Epithelial cell of esophagus (primary cell): ENCODE results near the gene RIC8B.

ENCODE experiments used
- DNase-seq: peaks from one replicate; pipeline ENCODE4 v3.0.0; 2010; ENCODE audit warnings: low read depth
- H3K4me3 ChIP-seq: 2 replicates; pipeline ENCODE4 v1.5.1; 2011; ENCODE audit warnings: mild to moderate bottlenecking, low read length, control low read depth
- TF ChIP-seq, protein P1 (sequence below): IDR thresholded peaks from 2 replicates; pipeline ENCODE4 v1.5.1; 2011; ENCODE audit warnings: low read depth, mild to moderate bottlenecking, low read length, control low read depth, inconsistent platforms; ENCODE audit not compliant: insufficient read depth; ENCODE audit errors: missing control alignments

RIC8B gene

GRCh38 chr12:106819991-106820390, 45.5 kb downstream of the RIC8B start:
- TF ChIP-seq, protein P1, sequence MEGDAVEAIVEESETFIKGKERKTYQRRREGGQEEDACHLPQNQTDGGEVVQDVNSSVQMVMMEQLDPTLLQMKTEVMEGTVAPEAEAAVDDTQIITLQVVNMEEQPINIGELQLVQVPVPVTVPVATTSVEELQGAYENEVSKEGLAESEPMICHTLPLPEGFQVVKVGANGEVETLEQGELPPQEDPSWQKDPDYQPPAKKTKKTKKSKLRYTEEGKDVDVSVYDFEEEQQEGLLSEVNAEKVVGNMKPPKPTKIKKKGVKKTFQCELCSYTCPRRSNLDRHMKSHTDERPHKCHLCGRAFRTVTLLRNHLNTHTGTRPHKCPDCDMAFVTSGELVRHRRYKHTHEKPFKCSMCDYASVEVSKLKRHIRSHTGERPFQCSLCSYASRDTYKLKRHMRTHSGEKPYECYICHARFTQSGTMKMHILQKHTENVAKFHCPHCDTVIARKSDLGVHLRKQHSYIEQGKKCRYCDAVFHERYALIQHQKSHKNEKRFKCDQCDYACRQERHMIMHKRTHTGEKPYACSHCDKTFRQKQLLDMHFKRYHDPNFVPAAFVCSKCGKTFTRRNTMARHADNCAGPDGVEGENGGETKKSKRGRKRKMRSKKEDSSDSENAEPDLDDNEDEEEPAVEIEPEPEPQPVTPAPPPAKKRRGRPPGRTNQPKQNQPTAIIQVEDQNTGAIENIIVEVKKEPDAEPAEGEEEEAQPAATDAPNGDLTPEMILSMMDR: no peak
- DNase-seq: no peak
- no peak overlapping the region for H3K4me3 ChIP-seq

- TF ChIP-seq, protein P1: no peak
- H3K4me3 ChIP-seq: no peak overlapping the region
- DNase-seq: no peak
Measured at GRCh38 chr12:106831699-106832098, 57.2 kb downstream of the RIC8B start.

GRCh38 chr12:106837782-106838181, 63.3 kb downstream of the RIC8B start:
- H3K4me3 ChIP-seq: no peak overlapping the region
- TF ChIP-seq, protein P1: no peak
- DNase-seq: no peak

DNA sequence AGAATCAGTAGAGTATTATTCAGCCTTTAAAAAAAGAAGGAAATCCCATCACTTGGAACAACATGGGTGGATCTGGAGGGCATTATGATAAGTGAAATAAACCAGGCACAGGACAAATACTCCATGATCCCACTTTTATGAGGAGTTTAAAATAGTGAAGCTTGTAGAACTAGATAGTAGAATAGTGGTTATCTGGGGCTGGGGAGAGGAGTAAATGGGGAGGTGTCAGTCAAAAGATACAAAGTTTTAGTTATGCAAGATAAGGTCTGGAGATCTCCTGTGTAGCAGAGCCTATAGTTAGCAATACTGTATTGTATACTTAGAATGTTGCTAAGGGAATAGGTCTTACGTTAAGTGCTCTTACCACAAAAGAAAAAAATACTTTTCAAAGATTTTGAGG, 64.9 kb downstream of the RIC8B start:
- no peak overlapping the region for H3K4me3 ChIP-seq
- no peak for DNase-seq
- TF ChIP-seq, protein P1: no peak

DNA sequence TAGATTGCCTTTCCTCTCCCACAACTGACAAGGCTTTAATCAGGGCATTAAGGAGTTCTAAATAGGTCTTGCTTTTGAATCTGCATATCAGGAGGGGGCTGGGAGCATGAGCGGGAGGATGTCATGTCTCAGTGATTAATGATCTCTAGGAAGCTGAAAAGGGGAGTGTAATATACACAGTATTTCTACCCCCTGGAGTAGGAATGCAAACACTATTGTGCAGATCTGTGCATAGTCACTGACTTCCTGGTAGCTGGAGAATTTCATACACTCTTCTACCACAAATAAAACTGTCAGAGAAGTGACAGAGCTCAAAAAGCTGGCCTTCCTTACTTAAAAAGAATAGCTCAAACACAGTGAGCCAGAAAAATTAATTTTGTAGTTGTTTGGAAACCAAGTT, 65.8 kb downstream of the RIC8B start:
- TF ChIP-seq, protein P1: no peak
- DNase-seq: peak; percentile 11
- H3K4me3 ChIP-seq: no peak overlapping the region

DNA sequence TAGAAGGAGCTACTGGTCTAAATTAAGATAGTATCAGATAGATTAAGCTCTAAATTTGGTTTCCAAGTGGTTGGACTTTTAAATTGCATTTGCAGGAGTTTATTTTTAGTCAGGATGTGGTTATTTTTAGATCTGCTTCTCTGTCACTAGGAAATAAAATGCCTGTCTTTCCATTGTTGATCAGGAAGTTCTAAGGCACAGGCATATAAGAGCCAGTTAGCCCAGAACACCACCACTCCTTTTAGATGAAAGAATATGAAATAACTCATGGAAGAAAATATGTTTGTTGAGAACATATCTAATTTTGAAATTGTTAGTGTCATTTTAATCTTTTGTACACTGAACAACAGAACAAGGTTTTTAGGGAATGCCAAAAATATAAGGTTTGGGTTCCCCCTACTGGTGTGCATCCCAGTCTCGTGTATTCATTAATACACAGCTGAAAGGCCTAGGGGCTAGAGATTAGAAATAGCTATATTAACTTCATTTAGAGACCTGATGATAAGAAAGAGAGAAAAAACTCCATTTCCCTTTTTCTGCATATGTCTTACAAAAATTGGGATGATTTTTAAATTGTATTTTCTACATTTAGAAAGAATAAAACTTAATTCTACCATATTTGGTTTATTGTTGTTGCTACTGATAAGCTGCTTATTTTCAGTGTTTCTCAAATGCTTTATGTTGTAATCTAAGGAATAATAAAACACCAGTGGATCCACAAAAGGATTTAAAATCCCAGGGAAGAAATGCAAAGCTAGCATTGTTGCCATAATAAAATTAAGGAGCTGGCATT, 67.2 kb downstream of the RIC8B start:
- DNase-seq: peak; percentile 50

More for the DNA sequence above, 67.2 kb downstream of the RIC8B start:
- TF ChIP-seq, protein P1: peak; percentile 54
- no peak overlapping the region for H3K4me3 ChIP-seq
